IPS-NIHi7 (cell line): ENCODE measurements around the gene CLEC4C.
A peak's percentile ranks its signal among the peaks of the same experiment; 100 is the strongest.

Source experiments
- DNase-seq: peaks from one replicate; pipeline ENCODE4 v3.0.0; 2012; ENCODE audit warnings: mixed read lengths; ENCODE audit errors: extremely low spot score

Gene CLEC4C

DNA sequence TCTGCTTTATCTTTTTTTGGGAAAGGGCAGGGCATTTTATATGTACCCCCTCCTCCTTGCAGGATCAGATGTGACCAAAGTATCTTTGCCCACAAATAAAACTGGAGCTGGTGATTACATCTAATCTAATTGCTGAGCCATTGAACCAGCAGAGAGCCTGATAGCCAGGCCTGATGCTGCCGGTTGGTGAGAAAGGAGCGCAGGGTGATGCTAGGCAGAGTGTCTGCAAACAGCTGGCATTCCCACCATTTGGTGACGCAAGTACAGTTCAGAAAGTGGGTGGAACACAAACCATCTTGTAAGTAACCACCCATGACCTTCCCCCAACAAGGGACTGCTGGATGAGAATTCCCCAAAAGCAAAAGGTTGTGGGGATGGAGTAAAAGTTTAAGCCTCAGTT lies 23.2 kb downstream of the CLEC4C start:
- DNase-seq = no peak

DNA sequence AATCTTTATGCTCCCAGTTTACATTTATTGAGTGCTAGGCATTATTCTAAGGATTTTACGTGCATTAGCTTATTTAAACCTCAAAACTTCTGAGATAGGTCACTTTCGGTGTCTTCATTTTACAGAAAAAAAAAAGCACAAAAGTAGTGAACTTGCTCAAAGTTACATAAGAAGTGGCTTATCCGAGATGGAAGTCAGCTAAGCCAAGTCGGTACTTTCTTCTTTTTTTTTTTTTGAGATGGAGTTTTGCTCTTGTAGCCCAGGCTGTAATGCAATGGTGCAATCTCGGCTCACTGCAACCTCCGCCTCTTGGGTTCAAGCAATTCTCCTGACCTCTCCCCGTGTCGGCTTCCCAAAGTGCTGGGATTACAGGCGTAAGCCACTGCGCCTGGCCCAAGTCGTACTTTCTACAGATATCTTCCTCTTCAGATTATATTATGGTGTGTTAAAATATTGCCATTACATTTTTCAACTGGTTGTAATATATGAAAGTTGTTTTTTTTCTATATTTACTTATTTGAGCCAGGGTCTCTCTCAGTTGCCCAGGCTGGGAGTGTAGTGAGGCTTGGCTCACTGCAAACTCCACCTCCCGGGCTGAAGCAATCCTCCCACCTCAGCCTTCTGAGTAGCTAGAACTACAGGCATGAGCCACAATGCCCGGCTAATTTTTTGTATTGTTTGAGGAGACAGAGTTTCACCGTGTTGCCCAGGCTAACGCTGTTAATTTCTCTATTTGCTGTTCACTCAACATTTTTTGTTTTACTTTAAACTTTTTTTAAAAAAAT lies 27.0 kb downstream of the CLEC4C start:
- DNase-seq = no peak

DNA sequence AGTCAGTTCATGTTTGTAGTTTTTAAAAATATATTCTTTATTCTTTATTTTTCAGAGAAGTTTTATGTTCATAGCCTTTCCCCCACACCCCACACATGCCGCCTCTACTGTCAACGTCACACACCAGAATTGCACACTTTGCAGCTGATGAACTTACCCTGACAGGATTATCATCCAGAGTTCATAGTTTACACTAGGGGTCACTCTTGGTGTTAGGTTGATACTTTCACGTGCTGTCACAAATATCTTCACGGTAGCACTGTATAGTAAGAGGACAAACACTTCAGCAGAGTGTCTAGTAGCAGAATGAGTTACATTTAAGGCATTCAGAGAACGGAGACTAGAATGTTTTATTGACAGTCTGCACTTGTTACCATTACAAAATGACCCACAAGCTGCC lies 30.8 kb downstream of the CLEC4C start:
- peak; percentile 56 for DNase-seq

DNA sequence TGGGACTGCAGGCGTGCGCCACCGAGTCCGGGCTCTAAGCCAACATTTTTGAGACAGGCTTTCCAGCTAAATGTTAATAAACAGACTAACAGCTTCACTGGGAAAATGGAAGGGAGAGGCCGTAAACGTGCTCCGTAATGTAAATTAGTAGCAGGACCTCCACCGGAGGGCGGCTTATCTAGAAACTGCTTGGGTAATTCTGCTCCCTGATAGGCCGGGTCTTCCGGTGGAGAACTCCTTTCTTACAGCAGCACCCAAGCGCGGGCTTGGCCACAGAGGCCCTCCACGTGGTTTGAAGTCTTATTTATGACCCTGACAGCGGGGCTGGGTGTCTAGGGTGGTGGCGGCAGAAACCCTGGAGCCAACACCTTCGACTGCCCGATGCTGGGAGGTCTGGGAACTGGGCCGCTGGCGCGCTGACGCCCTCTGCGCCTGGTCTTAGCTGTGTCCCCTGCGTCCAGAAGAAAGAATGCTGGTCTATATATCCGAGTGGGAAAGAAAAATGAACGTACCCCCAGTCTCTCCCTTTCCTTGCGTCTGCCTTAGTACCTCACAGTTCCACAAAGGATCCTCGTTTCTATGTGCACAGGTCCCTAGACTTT lies 34.2 kb downstream of the CLEC4C start:
- peak; percentile 36 for DNase-seq

DNA sequence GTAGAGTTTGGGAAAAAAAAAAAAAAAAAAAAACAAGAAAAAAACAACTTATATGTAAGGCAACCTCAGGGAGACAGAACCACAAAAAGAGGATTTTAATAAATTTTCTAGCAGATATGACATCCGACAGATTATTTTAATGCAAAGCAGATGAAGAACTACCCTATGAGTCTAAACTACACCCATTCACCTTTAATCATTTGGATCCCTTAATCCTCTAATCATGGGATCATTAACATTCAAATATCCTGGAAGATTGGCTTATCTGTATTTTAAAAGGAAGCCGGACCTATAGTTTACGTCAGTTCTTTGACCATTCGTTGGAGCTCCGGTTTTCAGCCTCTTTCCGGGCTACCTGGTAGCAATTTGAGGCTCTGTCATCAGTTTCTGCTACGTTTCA lies 36.0 kb downstream of the CLEC4C start, which contains the start of gene DPPA3:
TSS of gene DPPA3 (plus strand) at position 301 of the 400 bp plus-strand sequence. CDS start 138 bp downstream, outside the sequence.
- no peak for DNase-seq

DNA sequence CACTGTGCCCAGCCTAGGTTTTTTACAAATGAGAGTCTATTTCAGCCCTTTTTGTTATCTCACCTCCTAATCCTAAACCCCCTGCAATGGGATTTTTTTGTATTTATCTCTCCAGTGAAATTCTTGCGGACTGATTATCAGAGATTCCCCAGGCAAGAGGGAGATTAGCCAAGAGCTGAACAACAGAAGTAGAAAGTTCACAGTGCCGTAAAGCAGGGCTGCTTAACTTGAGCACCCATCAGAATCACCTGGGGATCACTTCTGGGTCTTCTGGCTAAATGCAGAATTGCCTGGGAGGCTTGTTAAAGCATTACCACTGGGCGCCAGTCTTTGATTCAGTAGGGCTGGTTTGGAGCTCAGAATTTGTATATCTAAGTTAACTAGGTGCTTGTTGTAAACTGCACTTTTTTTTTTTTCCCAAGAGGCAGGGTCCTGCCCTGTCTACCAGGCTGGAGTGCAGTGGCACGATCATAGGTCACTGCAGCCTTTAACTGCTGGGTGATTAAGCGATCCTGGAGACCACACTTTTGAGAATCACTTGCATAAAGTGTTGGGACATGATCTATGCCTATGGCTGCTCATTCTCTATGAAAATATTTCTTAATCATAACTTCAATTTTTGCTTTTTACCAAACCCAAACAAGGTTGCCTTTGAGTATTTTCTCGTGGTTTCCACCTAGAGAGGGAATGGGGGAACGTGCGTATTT lies 37.1 kb downstream of the CLEC4C start:
- DNase-seq = peak; percentile 27

DNA sequence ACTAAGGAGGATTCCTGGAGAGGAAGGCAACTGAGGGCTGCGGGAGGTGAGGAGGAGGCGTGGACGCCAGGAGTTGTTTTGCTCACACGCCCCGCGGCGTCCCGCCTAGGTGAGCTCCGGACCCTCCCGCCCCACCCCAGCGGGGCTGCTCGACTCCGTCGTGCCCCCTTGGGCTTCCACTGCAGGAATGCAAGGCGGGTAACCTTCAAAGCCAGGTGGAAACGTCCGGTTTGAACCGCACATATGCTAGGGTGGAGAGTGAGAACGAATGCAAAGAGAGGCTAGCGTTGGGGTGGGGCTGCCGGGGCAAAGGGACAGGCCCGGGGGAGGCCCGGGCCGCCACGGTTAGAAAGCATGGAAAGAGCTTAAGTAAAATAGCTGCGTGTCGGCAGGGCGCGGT lies 41.3 kb downstream of the CLEC4C start:
- no peak for DNase-seq

DNA sequence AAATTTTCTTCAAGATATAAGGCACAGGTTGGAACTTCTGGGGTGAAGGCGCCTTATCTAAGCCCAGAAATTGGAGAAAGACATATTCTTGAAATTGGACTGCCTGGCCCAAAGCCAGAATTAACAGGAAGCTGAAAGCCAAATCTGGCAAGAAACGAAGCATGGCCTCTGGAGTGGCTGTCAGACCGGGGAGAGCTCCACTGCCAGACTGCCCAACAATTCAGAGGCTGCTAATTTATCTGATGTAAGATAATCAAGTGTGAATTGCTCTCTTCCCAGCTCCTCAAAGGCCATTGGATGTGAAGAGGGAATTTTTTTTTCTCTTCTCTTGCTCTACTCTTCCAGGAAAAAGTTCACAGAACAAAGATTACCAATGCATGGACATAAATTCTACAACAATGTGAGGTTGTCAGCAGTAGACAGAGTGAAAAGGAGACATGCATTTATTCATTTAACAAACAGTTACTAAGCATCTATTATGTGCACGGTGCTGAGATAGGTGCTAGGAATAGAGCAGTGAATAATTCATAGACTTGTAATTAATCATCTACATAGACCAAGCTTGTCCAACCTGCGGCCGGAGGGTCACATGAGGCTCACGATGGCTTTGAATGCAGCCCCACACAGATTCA lies 51.5 kb downstream of the CLEC4C start, which contains the start of gene GDF3:
TSS of gene GDF3 (minus strand) at position 210 of the 632 bp plus-strand sequence. CDS start at position 163, 47 bp downstream.
- DNase-seq = peak; percentile 63

DNA sequence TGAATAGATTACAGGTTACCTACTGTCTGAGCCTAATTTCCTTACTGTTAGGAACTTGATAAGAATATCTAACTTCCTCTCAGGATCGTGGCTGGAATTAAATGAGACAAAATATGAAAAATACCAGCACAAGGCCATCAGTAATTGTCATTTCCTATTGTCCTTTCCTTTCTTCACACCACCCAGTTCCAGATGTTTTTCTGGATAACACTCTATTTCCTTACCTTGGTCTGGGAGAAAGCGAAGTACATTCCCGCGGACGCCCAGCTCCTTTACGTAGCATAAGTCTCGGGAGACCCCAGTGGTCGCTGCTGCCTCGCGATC lies 52.0 kb downstream of the CLEC4C start:
- DNase-seq = no peak

DNA sequence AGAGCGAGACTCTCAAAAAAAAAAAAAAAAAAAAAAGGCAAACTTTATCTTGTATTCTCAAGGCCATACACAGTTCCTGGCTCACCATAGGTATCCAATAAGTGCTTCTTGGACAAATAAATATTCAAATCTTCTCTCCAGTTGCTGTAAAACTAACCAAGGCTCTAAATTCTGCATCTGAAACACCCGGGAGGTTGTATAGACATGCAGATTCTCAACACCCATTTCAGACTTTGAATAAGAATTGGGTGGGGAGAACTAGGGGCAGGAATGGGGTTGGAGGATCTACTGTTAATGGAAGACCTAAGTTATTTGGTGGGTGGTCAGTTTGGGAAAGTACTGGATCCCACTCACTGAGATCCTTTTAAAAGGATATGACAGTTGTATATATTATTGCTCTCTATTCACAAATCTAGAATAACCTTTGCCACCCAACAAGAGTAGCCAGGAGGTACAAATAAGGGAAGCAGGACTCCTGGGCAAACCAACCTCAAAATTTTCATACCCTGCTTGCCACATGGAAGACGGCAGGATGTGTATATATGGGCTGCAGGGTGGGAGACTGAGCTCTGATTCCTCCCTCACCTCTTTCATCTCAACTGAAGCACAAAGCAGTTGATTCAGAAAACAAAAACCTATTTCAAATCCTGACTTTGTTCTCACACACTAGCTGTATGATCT lies 52.5 kb downstream of the CLEC4C start:
- peak; percentile 34 for DNase-seq

DNA sequence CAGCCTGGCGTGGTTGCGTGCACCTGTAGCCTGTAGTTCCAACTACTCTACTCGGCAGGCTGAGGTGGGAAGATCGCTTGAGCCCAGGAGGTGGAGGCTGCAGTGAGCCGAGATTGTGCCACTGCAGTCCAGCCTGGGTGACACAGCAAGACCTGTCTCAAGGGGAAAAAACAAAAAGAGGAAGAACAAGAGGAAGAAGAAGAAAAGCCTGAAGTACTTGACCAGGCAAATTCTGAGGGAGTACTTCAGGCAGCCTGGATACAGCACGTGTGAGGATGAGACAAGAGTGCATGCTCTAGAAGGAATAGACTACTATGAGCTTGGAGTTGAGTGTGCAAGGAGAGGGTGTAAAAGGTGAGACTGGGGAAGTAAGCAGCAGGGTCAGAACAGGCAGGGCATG lies 53.4 kb downstream of the CLEC4C start:
- DNase-seq = no peak

DNA sequence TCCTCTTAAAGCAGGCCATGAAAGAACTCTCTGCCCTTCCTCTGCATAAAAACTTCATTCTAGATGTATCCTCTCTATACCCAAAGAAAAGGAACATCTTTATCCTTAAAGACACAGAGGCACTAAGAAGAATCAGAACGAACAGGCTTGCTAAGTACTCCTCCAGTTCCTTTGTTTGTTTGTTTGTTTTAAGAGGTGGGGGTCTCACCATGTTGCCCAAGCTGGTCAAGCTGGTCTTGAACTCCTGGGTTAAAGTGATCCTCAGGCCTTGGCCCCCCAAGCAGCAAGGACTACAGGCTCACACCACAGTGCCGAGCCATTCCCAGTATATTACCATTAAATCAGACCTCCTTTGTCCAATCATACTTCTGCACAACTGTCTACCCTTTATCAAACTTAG lies 65.6 kb downstream of the CLEC4C start:
- DNase-seq = no peak
